ENCODE data around the gene COL4A2.
A peak's percentile ranks its signal among the peaks of the same experiment; 100 is the strongest.

The COL4A2 gene

GRCh38 chr13:110499621-110500281 lies 192.7 kb downstream of the COL4A2 start:
- peak; percentile 79 for DNase-seq (ENCODE audit: low read depth)
- TF ChIP-seq CTCF (conservative IDR thresholded peaks at IDR 0.05; ENCODE audit: control insufficient read depth, insufficient read depth, low read depth, low read length), result no peak
- H3K4me3 ChIP-seq (ENCODE audit: control insufficient read depth, low read depth, low read length), result no peak overlapping the region

GRCh38 chr13:110500341-110500740 lies 193.3 kb downstream of the COL4A2 start:
- no peak overlapping the region for H3K4me3 ChIP-seq (ENCODE audit: control insufficient read depth, low read depth, low read length)
- peak; percentile 55 for DNase-seq (ENCODE audit: low read depth)
- no peak for TF ChIP-seq CTCF (conservative IDR thresholded peaks at IDR 0.05; ENCODE audit: control insufficient read depth, insufficient read depth, low read depth, low read length)

- no peak for TF ChIP-seq CTCF (conservative IDR thresholded peaks at IDR 0.05; ENCODE audit: control insufficient read depth, insufficient read depth, low read depth, low read length)
- DNase-seq (ENCODE audit: low read depth), result no peak
- H3K4me3 ChIP-seq (ENCODE audit: control insufficient read depth, low read depth, low read length), result no peak overlapping the region
These were observed 194.1 kb downstream of the COL4A2 start for GRCh38 chr13:110501188-110501587.

GRCh38 chr13:110503037-110503901 lies 196.2 kb downstream of the COL4A2 start:
- no peak for DNase-seq (ENCODE audit: low read depth)
- no peak for TF ChIP-seq CTCF (conservative IDR thresholded peaks at IDR 0.05; ENCODE audit: control insufficient read depth, insufficient read depth, low read depth, low read length)
- H3K4me3 ChIP-seq (ENCODE audit: control insufficient read depth, low read depth, low read length), result no peak overlapping the region

- H3K4me3 ChIP-seq (ENCODE audit: control insufficient read depth, low read depth, low read length), result no peak overlapping the region
- TF ChIP-seq CTCF (conservative IDR thresholded peaks at IDR 0.05; ENCODE audit: control insufficient read depth, insufficient read depth, low read depth, low read length), result no peak
- DNase-seq (ENCODE audit: low read depth), result no peak
These were observed 197.0 kb downstream of the COL4A2 start for GRCh38 chr13:110503979-110504499.

- no peak for TF ChIP-seq CTCF (conservative IDR thresholded peaks at IDR 0.05; ENCODE audit: control insufficient read depth, insufficient read depth, low read depth, low read length)
- DNase-seq (ENCODE audit: low read depth), result no peak
- H3K4me3 ChIP-seq (ENCODE audit: control insufficient read depth, low read depth, low read length), result no peak overlapping the region
These were observed 198.5 kb downstream of the COL4A2 start for GRCh38 chr13:110505594-110505993.
